ENCODE results near the gene MED15. TPM values are rescaled to one million over a fixed set of nuclear protein-coding genes. Genes with fewer than 3 reads are reported as not detected.

Gene MED15
- total and polyA plus RNA-seq, 2 of the 4 experiments (the other 2 are of a cell fraction), result 19.0 to 68.8 TPM

DNA sequence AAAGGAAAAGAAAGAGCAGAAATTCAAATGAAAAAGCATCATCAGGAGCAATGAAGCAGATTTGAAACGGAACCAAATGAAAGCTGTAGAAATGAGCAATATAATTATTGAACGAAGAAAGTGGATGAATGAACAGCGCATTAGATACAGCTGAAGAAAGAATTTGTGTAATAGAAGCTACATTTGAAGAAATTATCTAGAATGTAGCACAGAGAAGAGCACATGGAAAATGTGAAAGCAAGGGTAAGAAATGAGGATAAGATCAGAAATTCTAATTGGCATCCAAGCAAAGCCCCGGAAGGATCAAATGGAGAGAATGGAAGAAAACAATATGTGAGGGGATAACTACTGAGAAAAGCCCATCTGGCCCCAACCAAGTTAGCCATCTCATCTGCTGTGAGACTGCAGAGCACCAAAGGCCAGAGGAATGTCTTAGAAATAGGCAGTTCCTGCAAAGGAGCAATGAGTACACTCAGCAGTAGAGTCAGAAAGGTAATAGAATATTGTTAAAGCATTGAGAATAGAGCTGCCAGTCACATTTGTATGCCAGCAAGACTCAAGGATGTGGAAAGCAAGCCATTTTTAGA lies 51.9 kb downstream of the MED15 start:
- Histone ChIP-seq H4K91ac (ENCODE audit: insufficient read depth, low read depth, low read length) (no peak overlapping the region), H3K18ac (ENCODE audit: low read depth, low read length) (no peak overlapping the region), H2BK120ac (ENCODE audit: low read depth, low read length) (no peak overlapping the region), H4K5ac (ENCODE audit: low read depth, low read length) (no peak overlapping the region), H3K9ac (ENCODE audit: low read depth, low read length) (no peak overlapping the region), H2BK5ac (ENCODE audit: low read depth, low read length, poor library complexity, severe bottlenecking) (no peak overlapping the region), H3K23ac (ENCODE audit: low read depth, low read length) (no peak overlapping the region), H2AK9ac (replicated peaks; ENCODE audit: low read depth, low read length, poor library complexity) (no peak overlapping the region), H4K20me1 (ENCODE audit: insufficient read depth, low read length) (peaks cover 44% of the 10 kb centered on the region), H3K9me1 (ENCODE audit: insufficient read depth, low read length) (peaks cover 18% of the 10 kb centered on the region), H4K8ac (ENCODE audit: low read depth in 2 of 2, low read length in 2 of 2) (no peak overlapping the region), H3K36me3 (ENCODE audit: control insufficient read depth, insufficient read depth, low read length) (peaks cover 55% of the 10 kb centered on the region), H2AK5ac (ENCODE audit: low read depth, low read length) (no peak overlapping the region), H3K27me3 (ENCODE audit: control insufficient read depth, insufficient read depth, low read length) (no peaks in the 10 kb centered on the region), H3K14ac (replicated peaks; ENCODE audit: low read depth, low read length) (no peak overlapping the region), H3K9me3 (ENCODE audit: control insufficient read depth, insufficient read depth, low read length) (no peaks in the 10 kb centered on the region), H2BK15ac (ENCODE audit: low read depth, low read length) (no peak overlapping the region), H3K4me3 (ENCODE audit: insufficient read depth, low read depth, low read length) (no peak overlapping the region), H3K56ac (ENCODE audit: extremely low read depth, insufficient read depth, low read length) (no peak overlapping the region), H3K27ac (ENCODE audit: insufficient read depth, low read length) (no peak overlapping the region), H3K79me1 (ENCODE audit: low read depth in 1 of 2, low read length in 2 of 2) (peaks cover 41 to 89% of the 10 kb centered on the region in 2 experiments), H3K4ac (ENCODE audit: low read depth, low read length) (no peak overlapping the region), H2BK20ac (ENCODE audit: low read depth, low read length) (no peak overlapping the region), H3K4me1 (ENCODE audit: control insufficient read depth, insufficient read depth, low read length) (peaks cover 8% of the 10 kb centered on the region), H2AFZ (replicated peaks; ENCODE audit: low read length, poor library complexity) (no peak overlapping the region), H3K4me2 (ENCODE audit: low read depth, low read length) (no peak overlapping the region)
- no peak for ATAC-seq (ENCODE audit: low read depth)
- in situ Hi-C loops (cut with MboI; ENCODE audit: low sequenced_read_pairs), result loop anchor here (5.0 kb wide), 1 partner anchor 47 kb away; no protein-coding TSS in a partner anchor
- WGBS, 2 experiments (ENCODE audit: extremely low coverage in 2 of 2, insufficient read length in 1 of 2), result 95% methylated on average over 3 of the region's 4 CpGs; no CpG with 5 or more reads in 1 of the 2 experiments
- intact Hi-C loops (cut with micrococcal nuclease), result no loop called here
- ChIA-PET POLR2A (ENCODE audit: unreplicated experiment) (no interaction called here), CTCF (no interaction called here)
- no TSS peak for BruUV-seq (replicated peaks)
- TF ChIP-seq MXI1 (IDR thresholded peaks at IDR 0.05; ENCODE audit: borderline replicate concordance, low read depth, low read length) (no peak), NFE2L2 (IDR thresholded peaks at IDR 0.05; ENCODE audit: low read depth, low read length) (no peak), POLR2A (IDR thresholded peaks at IDR 0.05; ENCODE audit: low read depth, low read length) (no peak)
- TF ChIP-seq, protein P1, sequence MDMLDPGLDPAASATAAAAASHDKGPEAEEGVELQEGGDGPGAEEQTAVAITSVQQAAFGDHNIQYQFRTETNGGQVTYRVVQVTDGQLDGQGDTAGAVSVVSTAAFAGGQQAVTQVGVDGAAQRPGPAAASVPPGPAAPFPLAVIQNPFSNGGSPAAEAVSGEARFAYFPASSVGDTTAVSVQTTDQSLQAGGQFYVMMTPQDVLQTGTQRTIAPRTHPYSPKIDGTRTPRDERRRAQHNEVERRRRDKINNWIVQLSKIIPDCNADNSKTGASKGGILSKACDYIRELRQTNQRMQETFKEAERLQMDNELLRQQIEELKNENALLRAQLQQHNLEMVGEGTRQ (IDR thresholded peaks at IDR 0.05; ENCODE audit: low read depth, low read length), result no peak
- dilution Hi-C loops (cut with HindIII; ENCODE audit: low sequenced_read_pairs, unreplicated experiment), result no loop called here
- DNase-seq, result no peak

Data from IMR-90 (cell line).